CD4-positive, alpha-beta memory T cell (primary cell): ENCODE measurements around the gene KCNAB3. TPM values are rescaled to one million over a fixed set of nuclear protein-coding genes. Genes with fewer than 3 reads are reported as not detected.

Experiments
- CTCF ChIA-PET: fragments of 350-600 bp; sonication (Branson Sonifier 250); formaldehyde crosslinking; loops from one replicate; lab custom pipeline; 2021; ENCODE audit warnings: inconsistent platforms; ENCODE audit not compliant: partially characterized antibody; lab: Charles Lee
- POLR2A ChIA-PET: fragments of 350-600 bp; sonication (Branson Sonifier 250); formaldehyde crosslinking; loops from one replicate; lab custom pipeline; 2021; ENCODE audit not compliant: partially characterized antibody; lab: Charles Lee
- DNase-seq, 5 donors: peaks; one replicate each; pipeline versions ENCODE4 v3.0.0 to v3.0.0-alpha.2; 2020 to 2022; ENCODE audit warnings: mixed read lengths in 1 of 5
- H3K27ac ChIP-seq: one replicate; pipeline ENCODE4 v1.7.0; 2013; ENCODE audit warnings: low read depth, low read length
- H3K27me3 ChIP-seq: 2 replicates; pipeline ENCODE4 v1.7.0; 2013; ENCODE audit warnings: mild to moderate bottlenecking, low read length, moderate library complexity; ENCODE audit not compliant: insufficient read depth
- H3K36me3 ChIP-seq: 2 replicates; pipeline ENCODE4 v1.7.0; 2013; ENCODE audit warnings: mild to moderate bottlenecking, low read length, moderate library complexity; ENCODE audit not compliant: insufficient read depth
- H3K4me1 ChIP-seq: 2 replicates; pipeline ENCODE4 v1.7.0; 2013; ENCODE audit warnings: mild to moderate bottlenecking, low read length, moderate library complexity; ENCODE audit not compliant: insufficient read depth
- H3K4me3 ChIP-seq, 2 donors: one replicate each; pipeline ENCODE4 v1.7.0; 2013; ENCODE audit warnings: low read length in 2 of 2, mild to moderate bottlenecking in 1 of 2
- H3K9me3 ChIP-seq, 2 donors: one replicate each; pipeline ENCODE4 v1.7.0; 2013; ENCODE audit warnings: low read length in 2 of 2, control low read depth in 1 of 2; ENCODE audit not compliant: control insufficient read depth in 1 of 2
- H3K27ac Mint-ChIP-seq, 7 donors: one replicate each; pipeline ENCODE4 v1.8.0; 2020 to 2021; ENCODE audit warnings: mixed read lengths in 7 of 7, mild to moderate bottlenecking in 6 of 7, inconsistent platforms in 3 of 7, moderate library complexity in 3 of 7
- H3K27me3 Mint-ChIP-seq, 2 donors: one replicate each; pipeline ENCODE4 v1.8.0; 2020 to 2021; ENCODE audit warnings: mixed read lengths in 2 of 2
- H3K36me3 Mint-ChIP-seq, 2 donors: one replicate each; pipeline ENCODE4 v1.8.0; 2020 to 2021; ENCODE audit warnings: mixed read lengths in 2 of 2, inconsistent platforms in 1 of 2, mild to moderate bottlenecking in 1 of 2
- H3K4me1 Mint-ChIP-seq, 4 donors: one replicate each; pipeline ENCODE4 v1.8.0; 2020 to 2021; ENCODE audit warnings: mixed read lengths in 4 of 4, mild to moderate bottlenecking in 1 of 4
- H3K4me3 Mint-ChIP-seq, 8 donors: one replicate each; pipeline ENCODE4 v1.8.0; 2020 to 2021; ENCODE audit warnings: mixed read lengths in 8 of 8, mild to moderate bottlenecking in 7 of 8, moderate library complexity in 6 of 8, inconsistent platforms in 3 of 8
- H3K9me3 Mint-ChIP-seq, 8 donors: one replicate each; pipeline ENCODE4 v1.8.0; 2020 to 2021; ENCODE audit warnings: mixed read lengths in 8 of 8, mild to moderate bottlenecking in 5 of 8, inconsistent platforms in 3 of 8, moderate library complexity in 1 of 8
- intact Hi-C: fragments of 100-400 bp; cut with micrococcal nuclease; formaldehyde crosslinking; loops from one replicate; pipeline ENCODE4 v1.15.1; 2023
- polyA plus RNA-seq, 2 donors: library from polyadenylated mRNA; unstranded; fragments of 300-500 nt; fragmentation: Illumina TruSeq; gene quantifications; one replicate each; pipeline ENCODE4 v1.2.3, GENCODE V29; 2021
- total RNA-seq, 2 experiments: library from RNA; stranded (reverse); gene quantifications; one replicate each; pipeline ENCODE4 v1.2.3, GENCODE V29; 2021

Gene KCNAB3
- total and polyA plus RNA-seq, 4 experiments from 2014 or later, result 0.53 to 14.4 (median 13.4) TPM; not detected in 1

DNA sequence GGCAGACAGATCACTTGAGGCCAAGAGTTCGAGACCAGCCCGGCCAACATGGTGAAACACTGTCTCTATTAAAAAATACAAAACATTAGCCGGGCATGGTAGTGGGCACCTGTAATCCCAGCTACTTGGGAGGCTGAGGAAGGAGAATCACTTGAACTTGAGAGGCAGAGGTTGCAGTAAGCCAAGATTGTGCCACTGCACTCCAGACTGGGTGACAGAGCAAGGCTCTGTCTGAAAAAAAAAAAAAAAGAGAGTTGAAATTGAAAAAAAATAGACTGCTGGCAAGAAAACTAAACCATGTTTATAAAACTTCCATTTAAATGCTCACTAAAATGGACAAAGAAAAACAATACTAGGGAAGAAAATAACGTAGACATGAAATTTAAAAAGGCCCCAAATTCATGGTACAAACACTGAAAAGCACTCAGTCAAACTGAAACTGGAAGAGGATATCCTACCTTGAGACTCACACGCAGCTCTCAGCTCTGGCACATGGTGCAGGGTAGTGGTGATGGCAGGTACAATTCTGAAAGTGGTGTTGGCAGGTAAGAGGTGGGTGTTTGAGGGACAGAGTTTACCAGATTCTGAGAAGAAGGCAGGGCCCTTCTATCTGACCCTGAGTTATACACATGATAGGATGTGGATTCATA lies 21.6 kb upstream of the KCNAB3 start:
- peak overlapping the region; percentile 6 to 90 (median 75) for H3K27ac Mint-ChIP-seq
- H3K4me1 ChIP-seq, result peaks cover 8% of the 10 kb centered on the region
- peaks cover 11% of the 10 kb centered on the region for H3K36me3 ChIP-seq
- CTCF ChIA-PET, result no interaction called here
- no peaks in the 10 kb centered on the region for H3K27me3 Mint-ChIP-seq
- H3K27ac ChIP-seq, result no peak overlapping the region
- peak in 2 of 5 donors; percentile 6 to 17 for DNase-seq
- POLR2A ChIA-PET, result no interaction called here
- no peaks in the 10 kb centered on the region for H3K9me3 ChIP-seq
- H3K27me3 ChIP-seq, result no peaks in the 10 kb centered on the region
- H3K4me3 ChIP-seq, result no peak overlapping the region
- H3K4me3 Mint-ChIP-seq, result peak overlapping the region in 3 of 8 donors; percentile 12 to 57 (median 18)
- peaks cover 4 to 8% (median 6%) of the 10 kb centered on the region in 4 donors for H3K4me1 Mint-ChIP-seq
- H3K9me3 Mint-ChIP-seq, result no peaks in the 10 kb centered on the region
- intact Hi-C loops, result no loop called here
- peaks cover 30 to 31% of the 10 kb centered on the region in 2 donors for H3K36me3 Mint-ChIP-seq

DNA sequence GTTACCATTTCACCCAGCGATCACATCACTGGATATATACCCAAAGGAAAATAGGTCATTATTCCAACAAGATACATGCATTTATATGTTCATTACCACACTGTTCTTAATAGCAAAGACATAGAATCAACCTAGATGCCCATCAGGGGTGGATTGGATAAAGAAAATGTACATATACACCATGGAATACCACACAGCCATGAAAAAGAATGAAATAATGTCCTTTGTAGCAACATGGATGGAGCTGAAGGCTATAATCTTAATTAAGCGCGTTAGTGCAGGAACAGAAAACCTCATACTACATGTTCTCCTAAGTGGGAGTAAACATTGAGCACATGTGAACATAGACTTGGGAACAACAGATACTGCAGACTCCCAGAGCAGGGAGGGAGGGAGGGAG lies 20.9 kb upstream of the KCNAB3 start:
- Mint-ChIP-seq H3K27ac (peak overlapping the region in 2 of 7 donors; percentile 25 to 30), H3K4me3 (no peak overlapping the region), H3K36me3 (peaks cover 32 to 36% of the 10 kb centered on the region in 2 donors), H3K27me3 (no peaks in the 10 kb centered on the region), H3K4me1 (peaks cover 4 to 8% (median 6%) of the 10 kb centered on the region in 4 donors), H3K9me3 (no peaks in the 10 kb centered on the region)
- POLR2A ChIA-PET, result no interaction called here
- Histone ChIP-seq H3K27ac (no peak overlapping the region), H3K36me3 (peaks cover 16% of the 10 kb centered on the region), H3K27me3 (no peaks in the 10 kb centered on the region), H3K4me1 (peaks cover 8% of the 10 kb centered on the region), H3K4me3 (no peak overlapping the region), H3K9me3 (no peaks in the 10 kb centered on the region)
- intact Hi-C loops, result no loop called here
- DNase-seq, result no peak
- CTCF ChIA-PET, result no interaction called here

DNA sequence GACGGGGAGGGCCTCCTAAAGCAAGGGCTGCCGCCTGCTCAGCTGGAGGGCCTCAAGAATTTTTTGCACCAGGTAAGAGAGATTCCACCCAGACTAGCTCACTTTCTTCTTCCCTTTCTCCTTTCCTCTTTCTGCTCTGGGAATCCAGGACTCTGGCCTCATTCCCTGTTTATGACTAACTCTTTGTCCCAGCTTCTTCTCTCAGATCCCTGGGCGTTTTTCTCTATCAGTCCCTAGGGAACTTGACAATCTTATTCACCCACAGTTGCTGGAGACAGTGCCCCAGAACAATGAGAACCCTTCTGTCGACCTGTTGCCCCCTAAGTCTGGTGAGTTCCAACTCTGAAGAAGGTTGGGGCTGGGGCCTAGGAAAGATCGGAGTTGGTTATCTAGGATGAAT lies 18.0 kb upstream of the KCNAB3 start:
- Histone ChIP-seq H3K27me3 (no peaks in the 10 kb centered on the region), H3K36me3 (peaks cover 35% of the 10 kb centered on the region), H3K4me3 (no peak overlapping the region), H3K27ac (no peak overlapping the region), H3K4me1 (peaks cover 8% of the 10 kb centered on the region), H3K9me3 (no peaks in the 10 kb centered on the region)
- Mint-ChIP-seq H3K9me3 (no peaks in the 10 kb centered on the region), H3K4me1 (peaks cover 4 to 8% (median 6%) of the 10 kb centered on the region in 4 donors), H3K27me3 (no peaks in the 10 kb centered on the region), H3K4me3 (no peak overlapping the region), H3K36me3 (peaks cover 45 to 59% of the 10 kb centered on the region in 2 donors), H3K27ac (no peak overlapping the region)
- CTCF ChIA-PET, result interaction anchor here (1.0 kb wide), 1 partner anchor 82 kb away, joined by 3 read pairs; no protein-coding TSS in a partner anchor
- POLR2A ChIA-PET, result no interaction called here
- intact Hi-C loops, result no loop called here
- no peak for DNase-seq

DNA sequence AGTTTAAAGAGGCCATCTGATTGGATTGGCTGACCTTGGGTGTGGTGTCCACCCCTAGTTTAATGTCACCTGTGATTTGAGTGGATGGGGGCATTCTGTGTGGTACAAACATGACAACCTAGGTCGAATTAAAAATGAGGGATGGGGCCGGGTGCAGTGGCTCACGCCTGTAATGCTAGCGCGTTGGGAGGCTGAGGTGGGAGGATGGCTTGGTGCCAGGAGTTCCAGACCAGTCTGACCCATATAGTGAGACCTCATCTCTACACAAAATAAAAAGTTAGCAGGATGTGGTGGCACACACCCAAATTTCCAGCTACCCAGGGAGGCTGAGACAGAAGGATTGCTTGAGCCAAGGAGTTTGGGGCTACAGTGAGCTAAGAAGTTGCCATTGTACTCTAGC lies 16.8 kb upstream of the KCNAB3 start:
- intact Hi-C loops, result no loop called here
- Mint-ChIP-seq H3K27me3 (no peaks in the 10 kb centered on the region), H3K27ac (peak overlapping the region in 2 of 7 donors; percentile 32 to 42), H3K4me1 (peaks cover 3 to 5% (median 4%) of the 10 kb centered on the region in 4 donors), H3K9me3 (no peaks in the 10 kb centered on the region), H3K36me3 (peaks cover 47 to 64% of the 10 kb centered on the region in 2 donors), H3K4me3 (no peak overlapping the region)
- Histone ChIP-seq H3K9me3 (no peaks in the 10 kb centered on the region), H3K4me3 (no peak overlapping the region), H3K4me1 (peaks cover 3% of the 10 kb centered on the region), H3K36me3 (peaks cover 35% of the 10 kb centered on the region), H3K27me3 (no peaks in the 10 kb centered on the region), H3K27ac (no peak overlapping the region)
- POLR2A ChIA-PET, result no interaction called here
- CTCF ChIA-PET, result no interaction called here
- DNase-seq, result no peak

DNA sequence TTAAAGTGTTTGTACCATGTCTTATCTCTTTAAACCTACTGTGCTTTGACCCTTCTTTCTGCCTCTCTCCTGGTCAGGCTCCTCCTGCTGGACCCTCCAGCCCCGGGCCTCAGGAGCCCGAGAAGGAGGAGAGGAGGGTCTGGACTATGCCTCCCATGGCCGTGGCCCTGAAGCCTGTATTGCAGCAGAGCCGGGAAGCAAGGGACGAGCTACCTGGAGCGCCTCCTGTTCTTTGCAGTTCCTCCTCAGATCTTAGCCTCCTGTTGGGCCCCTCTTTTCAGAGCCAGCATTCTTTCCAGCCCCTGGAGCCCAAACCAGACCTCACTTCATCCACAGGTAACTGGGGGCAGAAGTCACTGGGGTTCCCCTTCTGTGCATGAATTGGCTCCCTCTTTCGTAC lies 16.0 kb upstream of the KCNAB3 start:
- H3K9me3 ChIP-seq, result no peaks in the 10 kb centered on the region
- POLR2A ChIA-PET, result interaction anchor here (2.8 kb wide), 1 partner anchor 13 kb away, joined by 19 read pairs; the partner anchor contains the start of genes CNTROB and TRAPPC1
- peaks cover 52 to 67% of the 10 kb centered on the region in 2 donors for H3K36me3 Mint-ChIP-seq

DNA sequence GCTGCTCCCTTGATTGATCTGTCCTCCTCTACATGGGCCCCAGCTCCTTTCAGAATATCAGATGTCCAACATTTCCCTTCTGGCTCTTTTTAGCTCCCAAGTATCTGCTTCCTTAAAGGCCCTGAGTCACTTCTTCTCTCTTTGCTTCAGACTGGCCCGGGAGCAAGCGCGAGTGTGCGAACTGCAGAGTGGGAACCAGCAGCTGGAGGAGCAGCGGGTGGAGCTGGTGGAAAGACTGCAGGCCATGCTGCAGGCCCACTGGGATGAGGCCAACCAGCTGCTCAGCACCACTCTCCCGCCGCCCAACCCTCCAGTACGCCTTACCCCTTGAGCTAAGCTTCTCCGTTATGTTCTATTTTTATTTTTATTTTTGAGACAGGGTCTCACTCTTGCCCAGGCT lies 14.7 kb upstream of the KCNAB3 start:
- H3K27ac Mint-ChIP-seq, result peak overlapping the region in 1 of 7 donors; percentile 74
- H3K4me3 ChIP-seq, result no peak overlapping the region
- ChIA-PET POLR2A (interaction anchor here (1.3 to 2.8 kb wide), 2 partner anchors 12 to 31 kb away, joined by 4 to 19 read pairs; partner anchors contain the start of genes CNTROB and TRAPPC1), CTCF (interaction anchor here (0.8 to 3.4 kb wide), 4 partner anchors 11 to 129 kb away, joined by 3 to 16 read pairs (median 10); partner anchors contain the start of genes CNTROB and TRAPPC1)
- H3K4me1 ChIP-seq, result no peaks in the 10 kb centered on the region
- H3K9me3 Mint-ChIP-seq, result peaks cover 0 to 1% (median 0%) of the 10 kb centered on the region in 8 donors
- no peaks in the 10 kb centered on the region for H3K9me3 ChIP-seq
- H3K4me3 Mint-ChIP-seq, result no peak overlapping the region
- no peaks in the 10 kb centered on the region for H3K27me3 Mint-ChIP-seq
- intact Hi-C loops, result no loop called here
- H3K27me3 ChIP-seq, result no peaks in the 10 kb centered on the region
- no peak overlapping the region for H3K27ac ChIP-seq
- no peaks in the 10 kb centered on the region for H3K4me1 Mint-ChIP-seq
- DNase-seq, result no peak
- peaks cover 46% of the 10 kb centered on the region for H3K36me3 ChIP-seq
- peaks cover 60 to 74% of the 10 kb centered on the region in 2 donors for H3K36me3 Mint-ChIP-seq

More for the DNA sequence above, 16.0 kb upstream of the KCNAB3 start:
- Mint-ChIP-seq H3K4me3 (no peak overlapping the region), H3K27ac (peak overlapping the region in 1 of 7 donors; percentile 29), H3K27me3 (no peaks in the 10 kb centered on the region), H3K4me1 (peaks cover 0 to 1% (median 0%) of the 10 kb centered on the region in 4 donors), H3K9me3 (no peaks in the 10 kb centered on the region)
- CTCF ChIA-PET, result interaction anchor here (0.9 to 3.4 kb wide), 3 partner anchors 12 to 44 kb away, joined by 3 to 16 read pairs (median 16); partner anchors contain the start of genes CNTROB and TRAPPC1
- Histone ChIP-seq H3K4me1 (no peaks in the 10 kb centered on the region), H3K27ac (no peak overlapping the region), H3K36me3 (peaks cover 40% of the 10 kb centered on the region), H3K27me3 (no peaks in the 10 kb centered on the region), H3K4me3 (no peak overlapping the region)
- intact Hi-C loops, result no loop called here
- DNase-seq, result no peak

DNA sequence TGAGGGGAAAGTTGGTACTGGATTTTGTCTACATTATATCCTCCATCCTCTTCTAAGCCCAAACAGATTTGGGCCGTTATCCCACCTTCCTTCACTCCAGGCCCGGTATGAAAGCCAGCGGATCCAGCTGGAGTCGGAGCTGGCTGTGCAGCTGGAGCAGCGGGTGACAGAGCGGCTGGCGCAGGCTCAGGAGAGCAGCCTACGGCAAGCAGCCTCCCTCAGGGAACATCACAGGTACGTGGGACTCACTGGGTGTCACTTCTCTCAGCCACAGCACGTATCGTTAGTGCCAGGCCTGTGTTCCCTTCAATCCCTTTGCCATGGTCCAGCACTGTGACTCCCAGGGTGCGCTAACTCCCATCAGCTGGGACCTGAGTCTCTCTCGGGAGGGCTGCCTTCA lies 13.6 kb upstream of the KCNAB3 start:
- POLR2A ChIA-PET, result interaction anchor here (0.6 to 2.8 kb wide), 2 partner anchors 8 to 11 kb away, joined by 3 to 19 read pairs; partner anchors contain the start of genes CNTROB and TRAPPC1
- H3K4me1 Mint-ChIP-seq, result peaks cover 0 to under 1% (median 0%) of the 10 kb centered on the region in 4 donors
- no peak overlapping the region for H3K27ac ChIP-seq
- intact Hi-C loops, result no loop called here
- H3K27me3 Mint-ChIP-seq, result no peaks in the 10 kb centered on the region
- H3K36me3 ChIP-seq, result peaks cover 47% of the 10 kb centered on the region
- CTCF ChIA-PET, result interaction anchor here (0.5 to 3.4 kb wide), 4 partner anchors 10 to 54 kb away, joined by 4 to 16 read pairs (median 10); partner anchors contain the start of genes CNTROB and TRAPPC1
- H3K9me3 ChIP-seq, result no peaks in the 10 kb centered on the region
- peaks cover 54 to 68% of the 10 kb centered on the region in 2 donors for H3K36me3 Mint-ChIP-seq
- H3K4me3 ChIP-seq, result no peak overlapping the region
- no peaks in the 10 kb centered on the region for H3K4me1 ChIP-seq
- no peak for DNase-seq
- H3K27me3 ChIP-seq, result no peaks in the 10 kb centered on the region
- H3K27ac Mint-ChIP-seq, result no peak overlapping the region
- no peak overlapping the region for H3K4me3 Mint-ChIP-seq
- peaks cover 0 to 1% (median 0%) of the 10 kb centered on the region in 8 donors for H3K9me3 Mint-ChIP-seq
